Muscle of leg (tissue), 11 donors: ENCODE results near the gene TP53BP2. TPM values are rescaled to one million over a fixed set of nuclear protein-coding genes. Genes with fewer than 3 reads are reported as not detected.
"Not testable (repeated sequence)": the region's sequence is repeated elsewhere in the genome, so short reads cannot be mapped to it uniquely, and the experiment has no call there.

Source experiments
- DNase-seq: peaks from one replicate; pipeline ENCODE4 v3.0.0; 2013
- H3K27ac ChIP-seq: one replicate; pipeline ENCODE4 v1.5.1; 2013; ENCODE audit warnings: mild to moderate bottlenecking, low read length, control low read depth
- H3K27me3 ChIP-seq: one replicate; pipeline ENCODE4 v1.6.1; 2013; ENCODE audit warnings: low read length; ENCODE audit not compliant: control insufficient read depth, insufficient read depth
- H3K36me3 ChIP-seq: one replicate; pipeline ENCODE4 v1.6.1; 2013; ENCODE audit warnings: low read length; ENCODE audit not compliant: control insufficient read depth, insufficient read depth
- H3K4me1 ChIP-seq: one replicate; pipeline ENCODE4 v1.6.1; 2013; ENCODE audit warnings: low read length; ENCODE audit not compliant: control insufficient read depth, insufficient read depth
- H3K4me3 ChIP-seq: one replicate; pipeline ENCODE4 v1.5.1; 2013; ENCODE audit warnings: low read length, control low read depth
- H3K9me3 ChIP-seq: replicated peaks from 2 replicates; pipeline ENCODE4 v1.6.1; 2013; ENCODE audit warnings: low read depth, low read length; ENCODE audit not compliant: control insufficient read depth
- WGBS: methylation state at CpG from one replicate; pipeline ENCODE4 v1.1.5; 2013; ENCODE audit warnings: missing lambda C conversion rate; ENCODE audit not compliant: insufficient coverage; 5-methylcytosine and 5-hydroxymethylcytosine counted together
- polyA plus RNA-seq, 8 donors: library from polyadenylated mRNA; unstranded; fragments of 120-200 nt; gene quantifications; one replicate each; pipeline versions ENCODE4 v1.2.1 to v1.2.3, GENCODE V29; 2013; ENCODE audit warnings: inconsistent platforms in 1 of 8, low replicate concordance in 1 of 8; ENCODE audit not compliant: insufficient read length in 8 of 8, insufficient read depth in 1 of 8
- total RNA-seq: library from RNA; stranded (reverse); fragments of 120-200 nt; gene quantifications from one replicate; pipeline ENCODE4 v1.2.4, GENCODE V29; 2013

Gene TP53BP2
- total and polyA plus RNA-seq, 9 donors, result 25.5 to 41.1 (median 34.2) TPM

- Histone ChIP-seq H3K4me3 (no peak overlapping the region), H3K9me3 (no peaks in the 10 kb centered on the region), H3K27ac (no peak overlapping the region), H3K27me3 (no peaks in the 10 kb centered on the region), H3K4me1 (no peaks in the 10 kb centered on the region), H3K36me3 (no peaks in the 10 kb centered on the region)
- 37% methylated on average over 3 of the region's 3 CpGs for WGBS
- no peak for DNase-seq
These were observed 32.1 kb upstream of the TP53BP2 start for GRCh38 chr1:223877804-223878203.

DNA sequence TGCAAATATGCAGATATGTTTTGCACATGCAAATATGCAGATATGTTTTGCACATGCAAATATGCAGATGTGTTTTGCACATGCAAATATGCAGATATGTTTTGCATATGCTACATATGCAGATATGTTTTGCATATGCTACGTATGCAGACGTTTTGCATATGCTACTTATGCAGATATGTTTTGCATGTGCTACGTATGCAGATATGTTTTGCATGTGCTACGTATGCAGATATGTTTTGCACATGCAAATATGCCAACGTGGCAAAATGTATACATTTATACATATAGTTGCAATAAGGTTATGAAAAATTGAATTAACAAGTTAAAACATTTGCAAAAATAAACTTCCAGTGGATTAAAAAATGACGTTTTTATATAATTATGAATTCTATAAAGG lies 30.8 kb upstream of the TP53BP2 start:
- H3K4me1 ChIP-seq, result no peaks in the 10 kb centered on the region
- WGBS, result 81% methylated on average over 2 of the region's 6 CpGs
- no peak overlapping the region for H3K4me3 ChIP-seq
- no peaks in the 10 kb centered on the region for H3K27me3 ChIP-seq
- no peak overlapping the region for H3K27ac ChIP-seq
- H3K36me3 ChIP-seq, result no peaks in the 10 kb centered on the region
- DNase-seq, result no peak
- no peaks in the 10 kb centered on the region for H3K9me3 ChIP-seq

DNA sequence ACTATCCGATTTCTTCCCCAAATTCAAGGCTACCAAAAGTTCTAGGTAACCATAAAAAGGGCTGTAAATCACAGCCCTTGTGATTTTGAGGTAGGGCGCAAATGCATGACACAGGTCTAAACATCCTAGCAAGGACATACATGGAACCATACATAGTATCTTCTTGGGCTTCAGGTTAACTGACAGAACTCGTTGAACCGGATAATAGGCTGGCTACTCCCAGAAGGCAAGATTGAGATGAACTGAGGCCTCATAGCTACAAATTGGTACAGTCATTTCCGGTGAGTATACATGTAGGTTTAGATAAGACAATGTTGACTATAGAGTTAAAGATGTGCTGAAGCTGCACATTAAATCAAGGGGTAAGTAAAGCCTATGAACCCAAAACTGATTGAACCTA lies 27.3 kb upstream of the TP53BP2 start:
- Histone ChIP-seq H3K27ac (no peak overlapping the region), H3K36me3 (no peaks in the 10 kb centered on the region), H3K9me3 (no peaks in the 10 kb centered on the region), H3K4me1 (no peaks in the 10 kb centered on the region), H3K27me3 (peaks cover 2% of the 10 kb centered on the region), H3K4me3 (no peak overlapping the region)
- no peak for DNase-seq
- 93% methylated on average over 3 of the region's 5 CpGs for WGBS

DNA sequence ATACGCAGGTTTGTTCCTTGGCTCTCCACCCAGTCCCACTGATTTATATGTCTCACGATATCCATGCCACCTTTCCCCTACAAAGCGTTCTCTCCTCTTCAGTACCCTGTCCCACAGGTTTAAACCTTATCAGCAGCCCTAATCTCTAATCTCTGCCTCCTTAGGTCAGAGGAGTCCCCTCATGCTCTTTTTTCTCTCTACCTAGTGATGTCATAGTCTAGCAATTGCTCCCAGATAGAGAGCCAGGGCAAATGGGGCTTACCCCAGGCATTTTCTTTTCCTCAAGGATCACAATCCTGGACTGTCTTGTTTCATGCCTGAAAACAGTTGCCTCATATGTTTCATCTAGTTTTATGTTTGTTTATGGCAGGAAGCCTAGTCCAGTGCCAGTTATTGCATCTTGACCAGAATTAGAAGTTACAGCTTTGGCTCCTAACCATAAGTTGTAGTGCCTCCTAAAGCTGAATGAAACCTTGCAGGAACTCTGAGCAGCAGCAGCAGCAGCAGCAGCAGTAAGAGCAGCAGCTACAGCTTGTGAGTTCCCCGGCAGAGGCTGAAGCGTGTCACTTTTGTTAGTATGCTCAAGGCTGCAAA lies 26.7 kb upstream of the TP53BP2 start:
- Histone ChIP-seq H3K4me1 (no peaks in the 10 kb centered on the region), H3K36me3 (no peaks in the 10 kb centered on the region), H3K9me3 (no peaks in the 10 kb centered on the region), H3K27me3 (peaks cover 2% of the 10 kb centered on the region), H3K4me3 (no peak overlapping the region), H3K27ac (no peak overlapping the region)
- WGBS, result 80% methylated on average over 4 of the region's 5 CpGs
- DNase-seq, result no peak

- H3K4me1 ChIP-seq, result no peaks in the 10 kb centered on the region
- peaks cover 2% of the 10 kb centered on the region for H3K27me3 ChIP-seq
- H3K4me3 ChIP-seq, result no peak overlapping the region
- H3K9me3 ChIP-seq, result no peaks in the 10 kb centered on the region
- WGBS, result 72% methylated on average over 11 of the region's 14 CpGs
- no peak overlapping the region for H3K27ac ChIP-seq
- DNase-seq, result no peak
- H3K36me3 ChIP-seq, result no peaks in the 10 kb centered on the region
These were observed 25.1 kb upstream of the TP53BP2 start for GRCh38 chr1:223870617-223871574.

- H3K36me3 ChIP-seq, H3K9me3 ChIP-seq, H3K4me3 ChIP-seq, DNase-seq, H3K27me3 ChIP-seq, H3K4me1 ChIP-seq, H3K27ac ChIP-seq: not testable (repeated sequence)
- 95% methylated on average over 10 of the region's 19 CpGs for WGBS
These were observed 19.0 kb upstream of the TP53BP2 start for GRCh38 chr1:223864599-223865368.

DNA sequence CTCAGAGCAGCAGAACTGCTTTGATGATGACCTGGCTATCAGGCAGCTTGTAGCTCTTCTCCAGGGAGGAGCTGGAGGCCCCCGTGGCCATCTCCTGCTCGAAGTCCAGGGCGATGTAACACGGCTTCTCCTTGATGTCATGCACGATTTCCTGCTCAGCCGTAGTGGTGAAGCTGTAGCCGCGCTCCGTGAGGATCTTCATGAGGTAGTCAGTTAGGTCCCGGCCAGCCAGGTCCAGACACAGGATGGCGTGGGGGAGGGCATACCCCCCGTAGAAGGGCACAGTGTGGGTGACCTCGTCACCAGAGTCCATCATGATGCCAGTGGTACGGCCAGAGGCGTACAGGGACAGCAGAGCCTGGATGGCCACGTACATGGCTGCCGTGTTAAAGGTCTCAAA lies 18.3 kb upstream of the TP53BP2 start:
- 91% methylated on average over 17 of the region's 17 CpGs for WGBS
- Histone ChIP-seq H3K4me3 (no peak overlapping the region), H3K27ac (no peak overlapping the region), H3K27me3 (peaks cover 4% of the 10 kb centered on the region), H3K4me1 (no peaks in the 10 kb centered on the region), H3K36me3 (no peaks in the 10 kb centered on the region), H3K9me3 (no peaks in the 10 kb centered on the region)
- DNase-seq, result no peak

DNA sequence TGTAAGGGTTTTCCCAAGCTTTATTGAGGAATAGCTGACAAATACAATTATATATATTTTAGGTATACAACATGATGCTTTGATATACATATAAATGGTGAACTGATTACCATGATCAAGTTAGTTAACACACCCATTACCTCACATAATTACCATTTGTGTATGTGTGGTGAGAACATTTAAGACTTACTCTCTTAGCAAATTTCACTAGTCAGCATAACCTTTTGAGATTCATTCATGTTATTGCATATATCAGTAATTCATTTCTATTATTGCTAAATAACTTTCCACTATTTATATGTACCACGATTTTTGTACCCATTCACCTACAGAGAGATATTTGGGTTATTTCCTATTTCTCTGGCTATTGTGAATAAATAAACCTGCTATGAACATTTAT lies 16.2 kb upstream of the TP53BP2 start:
- WGBS, result no CpG with 5 or more reads among the region's 1 CpG
- no peak for DNase-seq

DNA sequence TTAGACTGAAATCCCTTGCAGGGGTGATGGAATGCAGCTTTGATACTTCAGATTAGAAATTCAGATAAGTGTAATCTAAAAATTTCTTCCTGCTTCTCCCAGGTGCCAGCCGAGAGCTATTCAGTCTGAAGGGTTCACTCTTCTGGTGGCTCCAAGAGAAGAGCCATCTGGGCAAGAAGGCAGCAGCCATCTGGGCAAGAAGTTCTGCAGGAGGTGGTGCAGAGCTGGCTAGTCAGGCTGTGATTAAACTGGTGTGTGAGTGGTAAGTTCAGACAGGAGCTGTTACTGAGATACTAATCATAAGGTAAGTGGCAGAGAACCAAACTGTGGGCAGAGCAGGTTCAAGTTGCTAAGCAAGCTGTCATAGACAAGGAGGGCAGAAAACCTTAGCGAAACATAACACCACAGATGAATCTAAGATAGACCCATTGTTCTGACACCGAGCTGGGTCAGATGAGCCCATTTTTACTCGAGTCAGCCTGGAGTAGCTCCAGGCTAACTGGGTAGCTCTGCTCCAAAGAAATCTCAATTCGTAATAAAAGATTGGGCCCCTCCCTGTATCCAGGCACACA lies 14.4 kb upstream of the TP53BP2 start:
- no peak for DNase-seq

More for the DNA sequence above, 16.2 kb upstream of the TP53BP2 start:
- Histone ChIP-seq H3K4me1 (no peaks in the 10 kb centered on the region), H3K9me3 (no peaks in the 10 kb centered on the region), H3K27me3 (peaks cover 4% of the 10 kb centered on the region), H3K27ac (no peak overlapping the region), H3K4me3 (no peak overlapping the region), H3K36me3 (no peaks in the 10 kb centered on the region)

DNA sequence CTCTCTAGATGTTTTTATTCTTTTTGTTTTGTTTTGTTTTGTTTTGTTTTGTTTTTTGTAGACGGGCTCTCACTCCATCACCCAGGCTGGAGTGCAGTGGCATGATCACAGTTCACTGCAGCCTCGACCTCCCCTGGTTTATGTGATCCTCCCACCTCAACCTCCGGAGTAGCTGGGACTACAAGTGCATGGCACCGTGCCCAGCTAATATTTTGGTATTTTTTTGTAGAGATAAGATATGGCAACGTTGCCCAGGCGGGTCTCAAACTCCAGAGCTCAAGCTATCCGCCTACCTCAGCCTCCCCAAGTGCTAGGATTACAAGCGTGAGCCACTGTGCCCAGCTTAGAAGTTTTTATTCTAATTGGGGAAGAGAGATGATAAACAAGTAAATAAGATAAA lies 13.3 kb upstream of the TP53BP2 start:
- 100% methylated on average over 1 of the region's 8 CpGs for WGBS
- H3K27me3 ChIP-seq, result peaks cover 4% of the 10 kb centered on the region

More for the DNA sequence above, 14.4 kb upstream of the TP53BP2 start:
- no peak overlapping the region for H3K27ac ChIP-seq
- no peaks in the 10 kb centered on the region for H3K9me3 ChIP-seq
- WGBS, result 71% methylated on average over 1 of the region's 5 CpGs
- H3K4me3 ChIP-seq, result no peak overlapping the region
- H3K36me3 ChIP-seq, result no peaks in the 10 kb centered on the region
- H3K4me1 ChIP-seq, result no peaks in the 10 kb centered on the region
- H3K27me3 ChIP-seq, result peaks cover 4% of the 10 kb centered on the region

More for the DNA sequence above, 13.3 kb upstream of the TP53BP2 start:
- DNase-seq, result no peak
- Histone ChIP-seq H3K27ac (no peak overlapping the region), H3K4me1 (no peaks in the 10 kb centered on the region), H3K36me3 (no peaks in the 10 kb centered on the region), H3K4me3 (no peak overlapping the region), H3K9me3 (no peaks in the 10 kb centered on the region)
